Skin of body (tissue), 2 donors: ENCODE measurements around the gene IGFLR1. TPM values are rescaled to one million over a fixed set of nuclear protein-coding genes. Genes with fewer than 3 reads are reported as not detected.

Source experiments
- DNase-seq: peaks from one replicate; lab custom pipeline; 2025; lab: John Stamatoyannopoulos, UW
- total RNA-seq: library from RNA; depleted of rRNA; stranded (reverse); fragments of >200 nt; gene quantifications from one replicate; pipeline ENCODE4 v1.2.3, GENCODE V29; 2014

Gene IGFLR1
- total RNA-seq, 1 donor from 2014 or later = 1.2 TPM

DNA sequence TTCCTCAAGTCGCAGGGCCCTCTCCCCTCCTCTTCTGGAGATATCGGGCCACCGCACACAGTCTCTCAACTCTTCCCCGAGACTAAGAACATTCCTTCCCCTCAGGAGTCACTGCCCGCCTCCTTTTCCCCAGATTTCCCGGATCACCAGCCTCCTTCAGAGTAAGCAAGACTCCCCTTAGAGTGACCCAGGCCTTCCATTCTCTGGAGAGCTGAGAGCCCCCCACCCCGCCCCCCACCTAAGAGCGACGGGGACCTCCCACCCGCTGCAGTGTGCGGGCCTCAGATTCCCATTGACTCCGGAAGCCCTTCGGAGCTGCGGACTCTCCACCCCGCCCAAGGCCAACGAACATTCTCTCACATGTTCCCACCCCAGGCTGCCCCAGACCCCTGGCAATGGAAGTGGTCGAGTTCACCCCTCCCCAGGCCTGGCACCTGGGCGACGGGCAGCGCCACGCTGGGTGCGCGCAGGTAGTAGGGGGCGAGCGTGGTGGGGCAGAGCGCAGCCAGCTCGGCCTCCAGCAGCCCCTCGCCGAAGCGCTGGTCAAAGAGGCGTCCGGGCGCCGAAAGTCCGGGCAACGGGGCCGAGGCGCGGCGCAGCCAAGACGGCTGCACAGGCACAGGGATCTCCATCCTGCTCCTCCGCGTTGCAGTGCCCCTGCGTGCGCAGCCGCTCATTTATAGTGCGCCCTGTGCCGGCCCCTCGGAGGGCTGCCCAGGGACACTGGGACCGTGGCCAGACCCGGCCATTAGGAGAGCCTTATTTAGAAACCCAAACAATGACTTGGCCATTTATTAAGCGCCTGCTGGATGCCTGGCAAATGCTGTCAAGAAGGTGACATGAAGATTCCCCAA lies 14.4 kb upstream of the IGFLR1 start, which contains the start of gene HSPB6:
Gene HSPB6 (minus strand): TSS at position 653 of the 854 bp plus-strand sequence. CDS start 21 bp downstream, at position 632.
- DNase-seq = no peak

DNA sequence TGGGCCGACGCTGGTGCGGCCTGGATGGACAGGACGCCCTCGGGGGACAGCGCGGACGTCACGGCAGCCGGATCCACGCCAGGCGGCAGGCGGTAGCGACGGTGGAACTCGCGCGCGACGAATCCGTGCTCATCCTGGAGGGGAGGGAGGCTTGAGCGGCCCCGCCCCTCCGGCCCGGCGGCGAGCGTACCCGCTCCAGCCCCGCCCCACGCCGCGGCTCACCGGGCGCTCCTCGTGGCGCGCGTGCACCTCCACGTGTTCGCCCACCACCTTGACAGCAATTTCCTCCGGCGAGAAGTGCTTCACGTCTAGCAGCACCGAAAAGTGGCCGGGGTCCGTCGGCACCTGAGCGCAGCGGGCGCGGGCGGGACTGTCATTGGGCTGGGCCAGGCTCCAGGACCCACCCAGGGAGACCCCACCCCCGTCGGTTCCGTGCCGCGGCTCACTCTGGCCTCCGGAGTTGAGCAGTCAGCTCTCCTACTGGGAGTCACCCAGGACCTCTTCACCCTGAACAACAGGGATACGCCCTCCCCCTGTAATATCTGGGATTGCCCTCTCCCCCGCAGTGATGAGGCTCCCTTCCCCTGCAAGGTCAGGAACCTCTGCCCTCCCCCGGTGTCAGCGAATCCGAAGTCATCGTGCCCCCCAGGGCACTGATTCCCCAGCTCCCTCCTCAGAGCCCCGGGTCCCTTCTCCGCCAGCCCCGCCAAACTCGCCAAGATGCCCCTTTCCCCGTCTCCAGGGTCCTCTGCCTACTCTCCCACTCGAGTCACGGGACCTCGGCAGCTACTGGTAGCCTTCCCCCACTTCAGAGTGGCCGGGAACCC lies 13.5 kb upstream of the IGFLR1 start:
- DNase-seq = peak; percentile 66

DNA sequence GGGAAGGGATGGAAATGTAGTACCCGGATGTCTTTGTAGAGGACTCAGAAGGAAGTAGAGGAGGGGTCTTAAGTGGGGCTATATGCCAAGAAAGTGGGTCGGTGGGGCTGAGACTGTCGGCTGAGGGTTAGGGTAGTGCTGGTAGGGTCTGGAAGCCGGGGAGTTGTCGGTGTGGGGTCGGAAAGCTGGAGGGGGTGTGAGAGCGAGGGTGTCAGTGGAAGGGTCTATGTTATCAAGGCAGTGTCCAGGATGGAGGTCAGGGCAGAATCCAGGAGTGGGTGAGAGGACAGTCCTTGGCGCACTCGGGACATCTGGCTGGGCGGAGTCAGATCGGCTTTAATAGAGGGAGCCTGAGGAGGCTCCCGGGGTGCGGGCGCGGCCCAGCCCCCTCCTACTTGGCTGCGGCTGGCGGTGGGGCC lies 12.9 kb upstream of the IGFLR1 start:
- no peak for DNase-seq

DNA sequence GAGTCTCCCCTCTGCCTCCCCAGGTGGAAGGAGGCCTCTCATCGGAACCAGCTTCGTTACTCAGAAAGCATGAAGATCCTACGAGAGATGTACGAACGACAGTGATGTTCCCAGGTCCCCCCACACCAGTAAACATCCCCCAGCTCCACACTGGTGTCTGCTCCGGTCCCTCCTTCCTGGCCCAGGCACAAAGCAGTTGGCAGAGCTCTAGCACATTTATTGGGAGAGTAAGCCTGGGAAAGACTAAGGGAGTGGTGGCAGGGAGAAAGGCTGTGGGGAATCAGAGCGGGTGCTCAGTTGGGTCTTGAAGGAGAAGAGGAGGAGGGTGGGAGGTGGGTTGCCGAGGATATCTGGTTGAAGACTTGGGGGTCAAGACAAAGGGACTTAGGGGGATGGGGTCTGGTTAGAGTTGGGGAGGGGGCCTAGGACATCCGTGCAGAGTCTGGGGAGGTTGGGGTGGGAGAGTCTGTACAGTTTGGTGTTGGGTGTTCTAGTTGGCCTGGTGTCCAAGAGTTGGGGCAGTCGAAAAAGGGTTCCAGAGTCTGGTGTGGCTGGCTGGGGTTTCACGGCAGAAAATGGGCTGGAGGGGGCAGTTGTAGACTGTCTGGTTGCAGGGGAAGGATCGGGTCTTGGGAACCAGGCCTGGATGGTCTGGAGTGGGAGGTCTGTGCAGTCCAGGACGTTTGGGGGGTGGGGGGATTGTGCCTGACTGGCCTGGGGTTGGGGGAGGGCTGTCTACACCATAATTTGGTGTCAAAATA lies 12.3 kb upstream of the IGFLR1 start:
- no peak for DNase-seq

DNA sequence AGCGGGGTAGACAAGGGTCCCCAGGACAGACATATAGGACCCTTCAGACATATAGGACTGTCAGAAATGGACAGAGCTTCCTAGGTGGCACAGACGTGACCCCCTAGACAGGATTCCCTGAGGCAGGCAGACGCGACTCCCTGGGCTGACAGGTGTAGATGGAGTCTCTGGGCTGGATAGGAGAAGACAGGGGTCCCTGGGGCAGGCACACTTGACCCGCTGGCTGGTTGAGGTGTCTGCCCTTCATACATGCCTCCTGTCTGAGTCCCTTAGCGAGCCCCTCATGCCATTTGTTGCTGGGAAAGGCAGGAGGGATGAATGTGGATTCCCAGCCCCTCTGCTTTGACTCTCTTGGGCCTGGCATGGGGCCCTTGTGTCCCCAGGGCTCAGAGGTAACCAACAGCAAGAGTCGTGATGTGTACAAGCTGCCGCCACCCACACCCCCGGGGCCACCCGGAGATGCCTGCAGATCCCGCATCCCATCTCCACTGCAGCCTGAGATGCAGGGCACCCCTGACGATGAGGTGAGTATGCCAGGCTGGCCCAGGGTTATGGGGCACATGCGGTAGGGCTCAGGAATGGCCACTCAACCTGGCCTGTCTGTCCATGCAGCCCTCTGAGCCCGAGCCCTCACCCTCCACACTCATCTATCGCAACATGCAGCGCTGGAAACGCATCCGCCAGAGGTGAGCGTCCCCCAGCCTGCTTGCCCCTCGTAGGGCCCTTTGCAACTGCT lies 11.6 kb upstream of the IGFLR1 start:
- DNase-seq = no peak

DNA sequence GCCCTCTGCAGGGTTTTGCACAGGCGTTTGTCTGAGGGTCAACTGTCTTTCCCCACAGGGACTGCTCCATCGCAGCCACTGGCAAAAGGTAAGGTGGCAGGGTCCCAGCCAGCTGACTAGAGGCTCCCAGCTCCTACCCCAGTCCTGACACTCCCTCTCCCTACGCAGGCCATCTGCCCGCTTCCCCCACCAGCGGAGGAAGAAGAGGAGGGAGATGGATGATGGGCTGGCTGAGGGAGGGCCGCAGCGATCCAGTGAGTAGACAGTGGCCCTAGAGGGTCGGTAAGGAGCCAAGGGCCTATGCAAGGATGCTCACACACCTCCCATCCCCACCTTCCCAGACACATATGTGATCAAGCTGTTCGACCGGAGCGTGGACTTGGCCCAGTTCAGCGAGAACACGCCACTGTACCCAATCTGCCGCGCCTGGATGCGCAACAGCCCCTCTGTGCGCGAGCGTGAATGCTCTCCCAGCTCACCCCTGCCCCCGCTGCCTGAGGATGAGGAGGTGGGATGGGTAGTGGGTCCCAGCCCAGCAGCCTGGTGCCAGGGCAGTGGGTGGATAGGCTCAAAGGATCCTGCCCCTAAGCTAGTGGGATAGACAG lies 10.6 kb upstream of the IGFLR1 start:
- no peak for DNase-seq

DNA sequence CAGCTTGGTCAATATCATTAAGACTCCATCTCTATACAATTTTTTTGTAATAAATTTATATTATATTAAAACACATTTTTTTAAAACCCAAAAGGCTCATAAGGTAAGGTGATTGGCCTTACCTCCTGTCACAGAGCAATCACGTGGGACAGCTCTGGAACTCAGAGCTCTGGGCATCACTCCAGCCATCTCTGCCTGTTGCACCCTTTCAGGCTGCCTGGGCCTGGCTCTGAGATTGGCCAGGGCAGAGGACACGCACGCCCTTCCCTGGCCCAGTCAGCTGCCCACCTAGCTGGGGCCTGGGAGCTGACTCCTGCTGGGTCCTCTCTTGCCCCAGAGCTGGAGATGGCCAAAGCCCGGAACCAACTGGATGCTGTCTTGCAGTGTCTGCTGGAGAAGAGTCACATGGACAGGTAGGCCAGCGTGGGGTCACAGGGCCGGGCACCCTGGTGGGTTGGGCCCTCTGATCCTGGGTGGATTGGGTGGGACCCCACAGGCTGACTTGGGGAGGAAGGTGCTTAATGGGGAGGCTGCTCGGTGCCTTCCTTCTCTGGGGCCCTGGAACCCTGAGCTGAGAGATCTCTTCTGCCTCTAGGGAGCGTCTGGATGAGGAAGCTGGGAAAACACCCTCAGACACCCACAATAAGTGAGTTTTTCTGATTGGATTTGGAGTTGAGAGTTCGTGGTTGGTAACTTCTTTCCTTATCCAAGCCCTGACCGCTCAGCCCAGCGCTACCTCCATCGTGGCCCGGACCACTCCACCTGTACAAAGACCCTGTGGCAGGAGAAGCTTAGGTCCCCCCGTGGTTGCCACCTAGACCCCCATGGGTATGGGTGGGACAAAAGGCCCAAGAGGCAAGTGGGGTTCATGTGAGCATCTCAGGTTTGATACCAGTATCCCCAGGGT lies 9.8 kb upstream of the IGFLR1 start:
- no peak for DNase-seq

DNA sequence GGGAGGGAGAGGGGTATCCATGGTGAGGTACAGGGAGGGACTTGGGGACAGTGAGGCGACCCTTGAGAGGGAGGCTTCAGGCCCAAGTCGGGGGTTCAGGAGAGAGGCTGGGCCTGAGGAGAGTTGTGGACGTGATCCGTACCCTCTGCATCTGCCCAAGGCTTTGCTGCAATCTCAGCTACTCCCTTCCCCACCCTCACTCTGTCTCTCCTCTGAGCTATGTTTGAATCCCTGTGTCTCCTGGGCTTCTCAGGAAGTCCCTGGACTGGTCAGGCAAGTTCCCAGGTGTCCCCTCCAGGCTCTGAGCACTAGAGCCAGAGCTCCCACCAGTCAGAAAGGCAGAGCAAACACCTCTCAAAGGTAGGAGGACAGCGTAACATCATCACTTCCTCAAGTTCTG lies 7.9 kb upstream of the IGFLR1 start:
- DNase-seq = no peak

DNA sequence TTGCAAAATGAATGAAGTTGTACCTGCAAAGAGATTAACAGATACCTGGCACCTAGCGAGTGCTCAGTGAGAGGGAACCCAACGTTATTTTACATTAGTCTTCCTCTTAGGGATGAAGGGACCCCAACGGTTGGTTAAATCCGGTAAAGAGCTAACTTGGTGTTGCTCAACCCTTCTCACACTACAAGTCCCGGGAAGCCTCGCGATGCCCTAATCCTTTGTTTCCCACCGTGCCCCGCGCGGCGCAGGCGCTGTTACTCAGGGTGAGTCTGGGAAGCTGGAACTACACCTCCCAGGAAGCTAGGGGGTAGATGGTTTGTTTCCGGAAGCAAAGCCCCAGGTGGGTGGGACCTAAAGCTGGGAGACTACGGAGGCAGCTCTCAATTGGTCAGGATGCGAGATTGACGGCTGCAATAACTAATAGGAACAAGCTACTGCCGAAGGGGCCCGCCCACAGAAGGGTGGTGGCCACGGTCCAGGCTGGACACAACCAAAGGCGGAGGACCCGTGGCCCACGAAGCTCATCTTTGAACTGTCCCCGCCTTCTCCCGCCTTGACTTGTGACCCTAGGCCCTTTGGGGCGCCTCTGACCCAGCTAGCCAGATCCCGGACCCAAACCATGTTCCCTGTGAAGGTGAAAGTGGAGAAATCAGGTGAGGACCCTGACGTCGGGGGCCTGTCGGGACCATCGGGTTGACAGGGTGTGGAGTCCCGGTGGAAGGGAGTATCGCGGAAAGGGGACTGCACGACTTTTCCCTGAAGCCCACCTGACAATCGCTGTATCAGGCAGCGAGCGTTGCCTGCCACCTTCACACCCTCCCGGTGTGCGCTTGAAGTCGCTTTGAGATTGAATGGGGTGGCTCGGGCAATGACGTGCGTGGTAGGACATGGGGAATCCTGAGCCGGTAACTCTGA lies 6.1 kb upstream of the IGFLR1 start, which contains the start of gene LIN37:
Gene LIN37 (plus strand): TSS at position 471 of the 915 bp plus-strand sequence. CDS start 149 bp downstream, at position 620.
- DNase-seq = peak; percentile 100

DNA sequence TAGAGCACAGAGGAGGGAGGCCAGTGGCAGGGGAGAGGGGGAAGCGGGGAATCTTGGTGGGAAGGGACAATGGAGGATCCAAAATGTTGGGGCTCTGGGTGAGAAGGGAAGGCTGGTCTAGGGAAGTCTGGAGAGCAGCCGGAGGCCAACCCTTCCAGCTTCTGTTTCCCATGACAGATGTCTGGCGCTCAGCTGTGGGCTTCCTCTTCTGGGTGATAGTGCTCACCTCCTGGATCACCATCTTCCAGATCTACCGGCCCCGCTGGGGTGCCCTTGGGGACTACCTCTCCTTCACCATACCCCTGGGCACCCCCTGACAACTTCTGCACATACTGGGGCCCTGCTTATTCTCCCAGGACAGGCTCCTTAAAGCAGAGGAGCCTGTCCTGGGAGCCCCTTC lies 4.3 kb upstream of the IGFLR1 start:
- DNase-seq = no peak

DNA sequence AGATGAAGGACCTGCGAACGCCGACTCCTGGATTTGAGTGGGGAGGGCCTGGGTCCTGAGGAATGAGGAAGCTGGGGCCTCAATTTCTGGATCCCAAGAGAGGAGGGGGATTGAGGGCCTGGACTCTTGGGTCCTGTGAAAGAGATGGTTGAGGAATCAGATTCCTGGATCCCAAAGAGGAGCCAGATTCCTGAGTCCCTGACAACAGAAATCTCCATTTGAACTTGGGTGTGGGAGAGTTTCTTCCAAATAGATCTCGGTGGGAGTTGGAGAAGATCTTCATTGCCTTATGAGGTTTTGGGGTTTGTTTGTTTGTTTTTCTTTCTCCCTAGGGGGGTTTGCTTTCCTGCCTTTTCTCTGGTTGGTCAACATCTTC lies 3.8 kb upstream of the IGFLR1 start:
- DNase-seq = no peak

DNA sequence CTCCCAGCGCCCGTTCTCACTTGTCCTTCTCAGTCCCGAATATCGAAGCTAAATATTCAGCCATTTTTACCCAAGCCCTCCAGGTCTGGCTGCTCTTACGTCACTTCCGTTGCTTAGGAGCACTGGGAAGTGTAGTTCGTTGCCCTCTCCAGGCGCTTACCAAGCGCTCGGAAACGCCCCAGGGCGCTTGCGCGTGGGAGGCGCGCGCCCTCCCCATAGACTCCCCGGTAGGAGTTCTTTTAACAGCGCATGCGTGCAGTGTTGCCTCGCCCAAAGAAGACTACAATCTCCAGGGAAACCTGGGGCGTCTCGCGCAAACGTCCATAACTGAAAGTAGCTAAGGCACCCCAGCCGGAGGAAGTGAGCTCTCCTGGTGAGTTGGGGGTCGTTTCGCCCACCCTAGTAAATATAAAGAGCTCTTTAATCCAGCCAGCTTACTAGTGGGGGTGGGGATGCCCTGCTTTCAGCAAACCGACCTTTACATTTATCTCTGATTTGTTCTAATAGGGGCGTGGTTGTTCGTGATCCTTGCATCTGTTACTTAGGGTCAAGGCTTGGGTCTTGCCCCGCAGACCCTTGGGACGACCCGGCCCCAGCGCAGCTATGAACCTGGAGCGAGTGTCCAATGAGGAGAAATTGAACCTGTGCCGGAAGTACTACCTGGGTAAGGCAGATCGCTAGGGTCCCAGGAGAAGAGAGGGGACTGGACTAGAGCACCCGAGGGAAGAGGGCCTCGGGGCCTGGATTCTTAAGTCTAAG lies 3.3 kb upstream of the IGFLR1 start, which contains the start of the genes PSENEN and U2AF1L4:
Gene PSENEN (plus strand): TSS at position 324 of the 759 bp plus-strand sequence. CDS start 280 bp downstream, at position 604.
Gene U2AF1L4 (minus strand): TSS at position 91 of the 759 bp plus-strand sequence. CDS start 27 bp downstream, at position 64.
- peak; percentile 99 for DNase-seq

DNA sequence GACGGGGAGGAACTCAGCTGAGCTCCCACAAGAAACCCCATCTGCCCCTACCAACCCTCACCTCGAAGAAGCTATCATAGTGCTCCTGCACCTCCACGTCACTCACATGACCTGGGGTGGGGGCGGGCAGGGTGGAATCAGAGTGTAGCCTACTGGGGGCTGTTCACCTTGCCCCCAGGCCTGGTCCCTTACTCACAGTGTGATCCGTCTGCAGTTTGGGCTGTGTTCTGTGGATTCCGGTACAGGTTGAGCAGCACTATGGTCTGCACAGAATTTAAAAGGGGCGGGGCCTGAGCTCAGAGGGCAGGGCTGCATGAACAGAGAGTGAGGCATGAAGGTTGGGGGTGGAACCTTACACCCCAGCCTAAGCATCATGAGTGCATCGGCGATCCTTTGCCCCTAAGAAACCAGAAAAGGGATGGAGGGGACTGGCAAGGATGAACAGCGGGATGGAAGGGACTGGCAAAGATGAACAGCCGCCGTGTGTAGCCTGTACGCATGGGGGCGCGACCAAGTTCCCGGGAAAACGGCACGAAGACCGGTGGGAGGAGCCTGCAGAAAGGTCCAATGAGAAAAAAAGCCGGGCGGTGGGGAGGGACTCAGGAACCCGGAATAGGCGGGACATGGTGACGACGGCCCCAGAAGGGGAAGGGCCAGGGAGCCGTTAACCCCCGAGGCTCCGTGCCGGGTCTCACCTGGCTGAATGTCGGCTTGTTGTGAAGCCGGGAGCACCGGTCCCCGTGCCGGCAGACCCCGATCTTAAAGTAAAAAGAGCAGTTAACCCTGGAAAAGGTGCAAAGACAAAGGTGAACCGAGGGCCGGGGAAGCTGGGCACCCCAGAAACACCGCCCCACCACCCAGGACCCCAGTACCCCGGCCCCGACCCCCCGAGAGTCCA lies 2.4 kb upstream of the IGFLR1 start:
- peak; percentile 96 for DNase-seq

DNA sequence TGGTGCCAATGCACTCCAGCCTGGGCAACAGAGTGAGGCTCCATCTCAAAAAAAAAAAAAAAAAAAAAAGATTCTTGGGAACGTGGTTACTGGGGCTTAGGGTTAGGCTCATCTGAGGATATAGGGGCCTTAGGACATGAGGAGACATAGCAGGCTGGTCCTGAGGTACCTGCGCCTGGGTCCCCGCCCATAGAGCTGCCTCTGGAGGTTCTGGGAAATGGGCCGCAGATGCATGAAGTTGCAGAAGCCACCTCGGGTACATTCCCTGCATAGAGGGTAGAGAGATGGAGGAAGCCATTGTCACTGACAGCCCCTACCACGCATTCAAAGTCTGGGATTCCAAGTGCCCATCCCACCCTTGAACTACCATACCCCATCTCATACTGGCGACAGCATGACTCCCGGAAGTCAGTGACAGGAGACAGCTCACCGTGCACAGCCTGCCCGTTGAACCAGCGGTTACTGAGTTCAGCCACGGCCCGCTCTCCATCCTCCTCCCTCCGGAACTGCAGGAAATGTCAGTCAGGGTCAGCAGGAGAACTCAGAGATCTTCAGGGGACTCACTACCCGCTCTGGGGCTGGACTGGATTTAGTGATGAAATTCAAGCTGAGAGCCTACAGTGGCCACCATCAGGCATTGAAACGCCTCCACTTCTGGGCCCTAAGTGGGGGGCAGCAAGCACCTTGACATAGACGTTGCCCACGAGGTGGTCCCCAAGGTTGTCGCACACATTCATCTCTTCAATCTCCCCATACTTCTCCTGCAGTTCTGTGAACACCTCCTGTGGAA lies 1.6 kb upstream of the IGFLR1 start:
- DNase-seq = no peak

DNA sequence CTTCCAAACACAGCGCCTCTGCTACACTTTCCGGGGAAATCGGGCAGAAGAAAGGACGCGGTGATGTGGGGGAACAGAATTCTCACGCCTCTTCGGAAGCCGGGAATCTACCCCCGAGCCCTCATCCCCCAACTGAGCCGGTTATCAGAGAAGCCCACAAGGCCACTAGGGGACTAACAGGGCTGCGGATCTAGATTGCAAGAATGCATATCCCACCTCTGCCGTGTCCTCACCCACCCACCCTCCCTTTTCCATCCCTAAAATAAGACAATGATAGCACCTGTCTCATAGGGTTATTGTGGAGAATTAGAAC lies 1.1 kb downstream of the IGFLR1 start:
- DNase-seq = no peak
